Mesenchymal stem cell (in vitro differentiated cells and primary cell): ENCODE data around the gene NRXN3.

Source experiments
- DNase-seq: peaks from one replicate; pipeline ENCODE4 v3.0.0-alpha.2; 2013
- H2AFZ ChIP-seq: one replicate; pipeline ENCODE4 v1.6.1; 2013; ENCODE audit warnings: low read depth, mild to moderate bottlenecking, control low read depth, inconsistent platforms, low read length, moderate library complexity
- H2AK5ac ChIP-seq: 2 replicates; pipeline ENCODE4 v1.6.1; 2013; ENCODE audit warnings: low read length, moderate library complexity, mild to moderate bottlenecking, inconsistent platforms; ENCODE audit not compliant: severe bottlenecking
- H2BK120ac ChIP-seq: one replicate; pipeline ENCODE4 v1.6.1; 2013; ENCODE audit warnings: low read depth, mild to moderate bottlenecking, inconsistent platforms, low read length, moderate library complexity
- H2BK12ac ChIP-seq, 2 experiments: one replicate each; pipeline ENCODE4 v1.6.1; 2013; ENCODE audit warnings: inconsistent platforms in 2 of 2, low read length in 2 of 2, mild to moderate bottlenecking in 2 of 2, moderate library complexity in 2 of 2, control low read depth in 1 of 2
- H2BK15ac ChIP-seq: one replicate; pipeline ENCODE4 v1.6.1; 2013; ENCODE audit warnings: mild to moderate bottlenecking, low read depth, inconsistent platforms; ENCODE audit not compliant: poor library complexity, severe bottlenecking
- H2BK5ac ChIP-seq: 2 replicates; pipeline ENCODE4 v1.6.1; 2013; ENCODE audit warnings: low read depth, mild to moderate bottlenecking, low read length, control low read depth, inconsistent platforms; ENCODE audit not compliant: poor library complexity, severe bottlenecking
- H3K14ac ChIP-seq, 2 experiments: one replicate each; pipeline ENCODE4 v1.6.1; 2013; ENCODE audit warnings: inconsistent platforms in 2 of 2, low read length in 2 of 2, control low read depth in 1 of 2, mild to moderate bottlenecking in 1 of 2, moderate library complexity in 1 of 2
- H3K18ac ChIP-seq, 2 experiments: one replicate each; pipeline ENCODE4 v1.6.1; 2013; ENCODE audit warnings: inconsistent platforms in 2 of 2, low read length in 2 of 2, control low read depth in 1 of 2, low read depth in 1 of 2, mild to moderate bottlenecking in 1 of 2
- H3K23ac ChIP-seq, 2 experiments: one replicate each; pipeline ENCODE4 v1.6.1; 2013; ENCODE audit warnings: inconsistent platforms in 2 of 2, low read length in 2 of 2, mild to moderate bottlenecking in 2 of 2, moderate library complexity in 2 of 2, control low read depth in 1 of 2
- H3K27ac ChIP-seq: 2 replicates; pipeline ENCODE4 v1.5.1; 2013; ENCODE audit warnings: mild to moderate bottlenecking, moderate library complexity, low read length, control low read depth, inconsistent platforms; ENCODE audit not compliant: poor library complexity, severe bottlenecking
- H3K27me3 ChIP-seq, 2 experiments: 2 replicates each; pipeline versions ENCODE4 v1.6.1 to v1.7.0; 2013; ENCODE audit warnings: low read length in 2 of 2, mild to moderate bottlenecking in 2 of 2, moderate library complexity in 2 of 2, control low read depth in 1 of 2, inconsistent platforms in 1 of 2; ENCODE audit not compliant: control insufficient read depth in 1 of 2, insufficient read depth in 1 of 2
- H3K36me3 ChIP-seq, 2 experiments: 2 replicates each; pipeline versions ENCODE4 v1.6.1 to v1.7.0; 2013; ENCODE audit warnings: low read length in 2 of 2, control low read depth in 1 of 2, inconsistent platforms in 1 of 2, low read depth in 1 of 2, mild to moderate bottlenecking in 1 of 2; ENCODE audit not compliant: insufficient read depth in 2 of 2, control insufficient read depth in 1 of 2
- H3K4ac ChIP-seq, 2 experiments: one replicate each; pipeline ENCODE4 v1.6.1; 2013; ENCODE audit warnings: inconsistent platforms in 2 of 2, low read length in 2 of 2, mild to moderate bottlenecking in 2 of 2, moderate library complexity in 2 of 2, control low read depth in 1 of 2, low read depth in 1 of 2
- H3K4me1 ChIP-seq: 2 replicates; pipeline ENCODE4 v1.6.1; 2013; ENCODE audit warnings: low read depth, low read length, control low read depth; ENCODE audit not compliant: control insufficient read depth, insufficient read depth
- H3K4me2 ChIP-seq: 2 replicates; pipeline ENCODE4 v1.6.1; 2013; ENCODE audit warnings: low read length, mild to moderate bottlenecking, inconsistent platforms; ENCODE audit not compliant: poor library complexity, severe bottlenecking
- H3K4me3 ChIP-seq, 2 experiments: 2 replicates each; pipeline versions ENCODE4 v1.5.1 to v1.7.0; 2013; ENCODE audit warnings: low read length in 2 of 2, mild to moderate bottlenecking in 2 of 2, control low read depth in 1 of 2, low read depth in 1 of 2; ENCODE audit not compliant: insufficient read depth in 1 of 2
- H3K79me1 ChIP-seq: replicated peaks from 2 replicates; pipeline ENCODE4 v1.6.1; 2013; ENCODE audit warnings: mild to moderate bottlenecking, control low read depth, low read length, inconsistent platforms; ENCODE audit not compliant: poor library complexity, severe bottlenecking
- H3K9ac ChIP-seq: 2 replicates; pipeline ENCODE4 v1.7.0; 2013; ENCODE audit warnings: mild to moderate bottlenecking, low read length, moderate library complexity
- H3K9me3 ChIP-seq: 2 replicates; pipeline ENCODE4 v1.7.0; 2013; ENCODE audit warnings: mild to moderate bottlenecking, low read length; ENCODE audit not compliant: control insufficient read depth
- H4K8ac ChIP-seq: one replicate; pipeline ENCODE4 v1.6.1; 2013; ENCODE audit warnings: inconsistent platforms, mild to moderate bottlenecking, low read length, moderate library complexity
- H4K91ac ChIP-seq: one replicate; pipeline ENCODE4 v1.6.1; 2013; ENCODE audit warnings: mild to moderate bottlenecking, low read length, inconsistent platforms
- whole genome bisulfite sequencing: methylation state at CpG from one replicate; pipeline ENCODE4 v1.1.7; 2013; ENCODE audit warnings: mixed read lengths; 5-methylcytosine and 5-hydroxymethylcytosine counted together

The NRXN3 gene

DNA sequence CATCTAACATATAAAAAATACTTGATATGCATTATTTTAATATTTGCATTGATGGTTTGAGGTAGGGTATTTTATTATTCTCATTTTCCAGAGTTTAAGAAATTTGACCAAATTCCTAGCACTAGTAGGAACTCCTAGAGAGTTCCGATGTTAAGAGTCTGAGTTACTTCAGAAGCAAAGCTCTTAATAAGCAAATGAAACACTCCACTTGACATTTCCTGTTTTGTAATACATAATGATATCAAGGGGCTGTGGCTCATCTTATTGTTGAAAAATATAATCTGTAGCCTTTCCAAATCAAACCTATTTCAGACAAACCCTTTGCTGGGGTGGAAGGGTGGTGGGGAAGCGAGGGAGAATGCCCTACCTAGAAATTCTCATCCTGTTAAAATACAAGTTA lies 1685.6 kb downstream of the NRXN3 start:
- Histone ChIP-seq H3K36me3 (no peaks in the 10 kb centered on the region), H2AK5ac (no peak overlapping the region), H3K4ac (no peak overlapping the region), H2BK5ac (no peak overlapping the region), H2BK15ac (no peak overlapping the region), H4K8ac (no peak overlapping the region), H3K18ac (no peak overlapping the region), H3K23ac (no peak overlapping the region), H2BK120ac (no peak overlapping the region), H3K27me3 (no peaks in the 10 kb centered on the region), H3K4me2 (no peak overlapping the region), H2BK12ac (no peak overlapping the region), H3K9ac (no peak overlapping the region), H3K27ac (no peak overlapping the region), H3K4me1 (no peaks in the 10 kb centered on the region), H2AFZ (no peak overlapping the region), H3K9me3 (no peaks in the 10 kb centered on the region), H3K4me3 (no peak overlapping the region), H3K79me1 (no peaks in the 10 kb centered on the region), H3K14ac (no peak overlapping the region), H4K91ac (no peak overlapping the region)
- DNase-seq: peak; percentile 21
- 100% methylated on average over 1 of the region's 2 CpGs for WGBS

DNA sequence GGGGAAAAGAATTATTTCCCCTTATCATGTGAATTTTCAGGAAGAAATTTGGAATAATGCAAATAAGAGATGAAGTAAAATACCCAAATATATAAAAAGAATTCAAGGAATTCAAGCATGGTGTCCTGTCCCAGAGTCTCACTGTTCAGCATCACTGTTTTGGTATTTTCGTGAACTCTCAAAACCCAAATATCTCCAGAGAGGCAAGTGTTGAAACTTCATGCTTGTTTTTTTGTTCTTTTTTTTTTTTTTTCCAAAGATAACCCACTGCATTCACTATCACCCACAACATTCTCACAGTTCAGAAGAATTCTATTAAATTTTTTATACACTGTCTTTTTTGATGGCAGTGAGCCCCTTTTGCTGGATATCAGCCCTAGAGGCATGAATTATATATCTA lies 1686.2 kb downstream of the NRXN3 start:
- DNase-seq: no peak
- no peak overlapping the region for H3K9ac ChIP-seq

DNA sequence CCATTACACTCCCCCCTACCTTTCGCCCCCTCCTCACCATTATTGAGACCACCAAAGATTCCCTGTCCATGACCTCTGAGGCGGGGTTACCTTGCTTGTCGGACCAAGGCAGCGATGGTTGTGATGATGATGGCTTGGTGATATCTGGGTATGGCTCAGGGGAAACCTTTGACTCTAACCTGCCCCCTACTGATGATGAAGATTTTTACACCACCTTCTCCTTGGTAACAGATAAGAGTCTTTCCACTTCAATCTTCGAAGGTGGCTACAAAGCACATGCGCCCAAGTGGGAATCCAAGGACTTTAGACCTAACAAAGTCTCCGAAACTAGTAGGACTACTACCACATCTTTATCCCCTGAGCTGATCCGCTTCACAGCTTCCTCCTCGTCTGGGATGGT lies 1690.9 kb downstream of the NRXN3 start:
- 93% methylated on average over 5 of the region's 9 CpGs for WGBS
- no peak overlapping the region for H3K23ac ChIP-seq
- no peaks in the 10 kb centered on the region for H3K79me1 ChIP-seq
- H3K9me3 ChIP-seq: no peaks in the 10 kb centered on the region
- H3K4ac ChIP-seq: no peak overlapping the region
- H3K36me3 ChIP-seq: no peaks in the 10 kb centered on the region
- H3K4me3 ChIP-seq: no peak overlapping the region
- no peak for DNase-seq
- no peak overlapping the region for H4K91ac ChIP-seq
- H2AK5ac ChIP-seq: no peak overlapping the region
- H2BK5ac ChIP-seq: no peak overlapping the region
- H3K18ac ChIP-seq: no peak overlapping the region
- no peak overlapping the region for H3K27ac ChIP-seq
- no peak overlapping the region for H2BK120ac ChIP-seq
- no peaks in the 10 kb centered on the region for H3K4me1 ChIP-seq
- H2AFZ ChIP-seq: no peak overlapping the region
- H3K14ac ChIP-seq: no peak overlapping the region
- H3K27me3 ChIP-seq: no peaks in the 10 kb centered on the region
- no peak overlapping the region for H3K9ac ChIP-seq
- no peak overlapping the region for H2BK15ac ChIP-seq
- no peak overlapping the region for H4K8ac ChIP-seq
- H2BK12ac ChIP-seq: no peak overlapping the region
- no peak overlapping the region for H3K4me2 ChIP-seq

More for the DNA sequence above, 1686.2 kb downstream of the NRXN3 start:
- H2BK120ac ChIP-seq: no peak overlapping the region
- H3K9me3 ChIP-seq: no peaks in the 10 kb centered on the region
- H3K4ac ChIP-seq: no peak overlapping the region
- no peak overlapping the region for H4K91ac ChIP-seq
- no peak overlapping the region for H3K4me3 ChIP-seq
- H3K27me3 ChIP-seq: no peaks in the 10 kb centered on the region
- H3K79me1 ChIP-seq: no peaks in the 10 kb centered on the region
- no peak overlapping the region for H4K8ac ChIP-seq
- H3K23ac ChIP-seq: no peak overlapping the region
- no peak overlapping the region for H2BK5ac ChIP-seq
- H2AFZ ChIP-seq: no peak overlapping the region
- 57% methylated on average over 1 of the region's 1 CpG for WGBS
- no peak overlapping the region for H3K4me2 ChIP-seq
- no peak overlapping the region for H2BK15ac ChIP-seq
- H3K14ac ChIP-seq: no peak overlapping the region
- no peaks in the 10 kb centered on the region for H3K4me1 ChIP-seq
- no peaks in the 10 kb centered on the region for H3K36me3 ChIP-seq
- H2AK5ac ChIP-seq: no peak overlapping the region
- no peak overlapping the region for H3K18ac ChIP-seq
- no peak overlapping the region for H3K27ac ChIP-seq
- no peak overlapping the region for H2BK12ac ChIP-seq

DNA sequence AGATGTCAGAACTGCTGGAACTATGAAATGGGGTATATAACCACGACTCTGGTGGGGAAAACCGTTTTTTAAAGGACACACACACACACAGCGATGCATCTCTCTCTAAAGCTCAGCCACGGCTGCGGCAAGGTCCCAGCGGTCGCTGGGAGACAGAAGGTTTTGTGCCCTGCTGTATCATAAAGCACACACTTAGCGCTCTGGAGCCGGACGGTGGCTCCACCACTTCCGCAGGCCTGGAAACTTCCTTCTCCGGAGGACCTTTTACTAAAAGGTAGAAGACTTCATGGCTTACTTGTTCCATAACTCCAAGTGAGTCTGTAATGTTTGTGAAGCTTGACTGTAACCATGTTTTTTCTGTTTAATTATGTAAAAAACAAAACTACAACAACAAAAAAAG lies 1691.9 kb downstream of the NRXN3 start:
- no peak overlapping the region for H3K23ac ChIP-seq
- H2BK12ac ChIP-seq: no peak overlapping the region
- H3K79me1 ChIP-seq: no peaks in the 10 kb centered on the region
- no peaks in the 10 kb centered on the region for H3K36me3 ChIP-seq
- no peak overlapping the region for H2BK5ac ChIP-seq
- H2AK5ac ChIP-seq: no peak overlapping the region
- H2AFZ ChIP-seq: no peak overlapping the region
- no peaks in the 10 kb centered on the region for H3K4me1 ChIP-seq
- no peak overlapping the region for H2BK15ac ChIP-seq
- no peak overlapping the region for H3K4me3 ChIP-seq
- no peaks in the 10 kb centered on the region for H3K27me3 ChIP-seq
- H3K27ac ChIP-seq: no peak overlapping the region
- H4K91ac ChIP-seq: no peak overlapping the region
- 93% methylated on average over 11 of the region's 12 CpGs for WGBS
- no peaks in the 10 kb centered on the region for H3K9me3 ChIP-seq
- DNase-seq: no peak
- no peak overlapping the region for H3K9ac ChIP-seq
- H4K8ac ChIP-seq: no peak overlapping the region
- no peak overlapping the region for H3K14ac ChIP-seq
- H2BK120ac ChIP-seq: no peak overlapping the region
- H3K4ac ChIP-seq: no peak overlapping the region
- H3K4me2 ChIP-seq: no peak overlapping the region
- H3K18ac ChIP-seq: no peak overlapping the region
